ENCODE data around the gene COPB2.

Gene COPB2

DNA sequence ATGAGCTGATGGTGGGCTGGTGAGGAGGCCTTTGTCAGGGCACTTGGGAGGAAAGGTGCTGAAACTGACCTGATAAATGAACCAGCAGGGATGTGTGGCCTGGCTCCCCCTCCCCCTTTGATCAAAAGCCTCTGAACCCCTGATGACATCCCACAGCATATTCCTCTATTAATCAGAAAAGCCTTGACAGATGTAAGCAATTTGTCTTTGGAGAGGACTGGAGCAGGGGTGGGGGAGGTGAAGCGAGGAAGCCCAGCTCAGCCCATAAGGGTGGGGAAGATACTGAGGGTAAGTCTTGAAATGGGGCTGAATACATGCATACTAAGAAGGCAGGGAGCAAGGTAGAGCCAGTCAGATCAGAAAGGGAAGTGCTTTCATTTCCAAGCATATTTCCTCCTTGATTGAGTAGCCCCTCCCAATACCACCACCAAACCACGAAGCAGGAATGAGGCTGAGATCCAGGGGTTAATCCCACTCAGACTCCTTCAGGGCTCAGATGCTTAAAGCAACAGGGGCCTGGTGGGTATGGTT, 80.3 kb downstream of the COPB2 start:
- no peak overlapping the region for H3K4me3 ChIP-seq (ENCODE audit: low read depth, low read length)
- TF ChIP-seq, protein P1, sequence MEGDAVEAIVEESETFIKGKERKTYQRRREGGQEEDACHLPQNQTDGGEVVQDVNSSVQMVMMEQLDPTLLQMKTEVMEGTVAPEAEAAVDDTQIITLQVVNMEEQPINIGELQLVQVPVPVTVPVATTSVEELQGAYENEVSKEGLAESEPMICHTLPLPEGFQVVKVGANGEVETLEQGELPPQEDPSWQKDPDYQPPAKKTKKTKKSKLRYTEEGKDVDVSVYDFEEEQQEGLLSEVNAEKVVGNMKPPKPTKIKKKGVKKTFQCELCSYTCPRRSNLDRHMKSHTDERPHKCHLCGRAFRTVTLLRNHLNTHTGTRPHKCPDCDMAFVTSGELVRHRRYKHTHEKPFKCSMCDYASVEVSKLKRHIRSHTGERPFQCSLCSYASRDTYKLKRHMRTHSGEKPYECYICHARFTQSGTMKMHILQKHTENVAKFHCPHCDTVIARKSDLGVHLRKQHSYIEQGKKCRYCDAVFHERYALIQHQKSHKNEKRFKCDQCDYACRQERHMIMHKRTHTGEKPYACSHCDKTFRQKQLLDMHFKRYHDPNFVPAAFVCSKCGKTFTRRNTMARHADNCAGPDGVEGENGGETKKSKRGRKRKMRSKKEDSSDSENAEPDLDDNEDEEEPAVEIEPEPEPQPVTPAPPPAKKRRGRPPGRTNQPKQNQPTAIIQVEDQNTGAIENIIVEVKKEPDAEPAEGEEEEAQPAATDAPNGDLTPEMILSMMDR (IDR thresholded peaks at IDR 0.05; ENCODE audit: borderline replicate concordance, insufficient read depth, low read depth, low read length): no peak

DNA sequence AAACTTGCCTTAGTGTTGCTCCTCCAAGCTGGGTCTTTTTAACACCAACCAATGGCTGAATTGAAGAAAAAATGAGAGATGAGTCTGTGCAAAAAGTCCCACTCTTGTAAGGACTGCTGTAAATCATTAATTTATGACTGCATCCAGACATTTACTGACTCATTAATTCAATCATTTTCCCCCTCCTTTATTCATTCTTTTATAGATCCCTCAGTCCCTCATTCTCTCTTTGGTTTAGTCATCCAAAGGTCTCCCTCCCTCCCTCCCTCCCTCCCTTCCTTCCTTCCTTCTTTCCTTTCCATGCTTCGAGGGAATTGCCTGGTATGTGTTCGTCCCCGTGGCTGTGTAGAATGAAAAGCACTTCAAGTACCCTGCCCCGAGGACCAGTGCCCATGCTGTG, 80.9 kb downstream of the COPB2 start:
- TF ChIP-seq, protein P1 (IDR thresholded peaks at IDR 0.05; ENCODE audit: borderline replicate concordance, insufficient read depth, low read depth, low read length): no peak
- no peak overlapping the region for H3K4me3 ChIP-seq (ENCODE audit: low read depth, low read length)

DNA sequence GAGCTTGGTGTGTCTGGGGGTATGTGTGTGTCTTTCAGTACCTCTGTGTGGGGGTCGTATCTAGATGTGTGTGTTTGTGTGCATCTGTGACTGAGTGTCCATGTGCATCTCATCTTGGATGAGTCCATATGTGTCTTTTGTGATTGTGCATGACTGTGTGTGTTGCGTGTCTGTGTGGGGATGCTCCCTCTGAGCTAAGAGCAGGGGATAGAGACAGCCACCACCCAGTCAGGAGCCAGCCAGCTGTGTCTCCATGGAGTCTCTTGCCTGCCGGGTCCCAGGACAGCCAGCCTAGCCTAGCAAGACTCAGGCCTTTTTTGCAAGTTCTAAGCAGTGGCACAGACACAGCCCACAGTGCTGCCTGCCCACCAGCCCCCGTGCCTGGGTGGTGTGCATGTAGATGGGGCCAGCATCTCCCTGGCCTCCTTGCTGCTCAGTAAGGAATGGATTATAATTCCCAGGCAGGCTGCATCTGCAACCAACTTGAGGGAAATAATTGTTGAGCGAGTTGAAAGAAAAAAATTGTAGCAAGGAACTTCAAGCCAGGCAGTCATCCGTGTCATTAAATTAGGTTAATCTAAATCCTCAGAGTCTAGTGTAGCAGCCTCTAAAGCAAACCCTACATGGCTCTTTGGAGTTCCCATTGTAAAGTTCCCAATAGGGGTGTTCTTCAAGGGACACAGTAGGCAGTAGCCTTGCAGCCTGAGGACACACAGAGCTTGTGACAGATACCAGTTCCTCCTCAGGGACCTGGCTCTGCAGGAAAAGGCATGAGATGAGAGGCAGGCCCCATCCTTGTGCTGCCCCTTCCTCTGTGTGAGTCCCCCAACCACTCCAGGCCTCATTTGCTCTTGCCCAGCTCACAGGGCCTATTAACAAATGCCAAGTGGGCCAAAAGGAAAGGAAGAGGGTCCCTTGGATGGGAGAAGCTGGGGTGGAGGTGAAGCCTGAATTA, 81.6 kb downstream of the COPB2 start:
- H3K4me3 ChIP-seq (ENCODE audit: low read depth, low read length): no peak overlapping the region
- TF ChIP-seq, protein P1 (IDR thresholded peaks at IDR 0.05; ENCODE audit: borderline replicate concordance, insufficient read depth, low read depth, low read length): no peak

Measured in GM12875 (cell line).